ENCODE data around the gene MRPL40. TPM values are rescaled to one million over a fixed set of nuclear protein-coding genes. Genes with fewer than 3 reads are reported as not detected.

MRPL40 gene
- total and polyA plus RNA-seq, 2 donors (not counting 1 experiment from before 2014, with no cell fraction given) = 44.4 to 44.8 TPM

DNA sequence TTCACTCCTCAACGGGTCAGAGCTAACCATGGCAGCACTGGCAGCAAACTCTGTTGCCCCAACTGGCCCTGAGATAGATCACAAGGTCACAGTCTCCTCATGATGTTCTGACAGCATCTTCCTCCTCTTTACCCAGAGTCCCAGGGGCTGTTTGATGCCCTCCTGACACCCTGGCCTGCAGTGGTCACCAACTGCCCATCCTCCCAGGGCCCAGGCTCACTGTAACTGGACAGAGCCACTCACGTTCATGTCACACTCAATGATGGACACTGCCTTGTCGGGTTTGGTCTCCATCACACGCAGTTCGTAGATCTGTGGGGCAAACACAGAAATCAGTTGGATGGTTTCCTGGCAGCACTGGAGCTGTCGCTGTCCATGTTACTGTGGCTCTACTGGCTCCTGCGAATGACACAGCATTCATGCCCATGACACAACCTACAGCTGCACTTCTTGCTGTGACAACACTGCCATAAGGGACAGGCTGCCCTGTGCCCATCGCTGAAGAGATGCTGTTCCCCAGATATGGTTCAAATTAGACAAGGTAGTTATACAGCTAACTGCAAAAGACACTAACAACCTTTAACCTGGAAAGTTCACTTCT, 25.6 kb downstream of the MRPL40 start:
- Histone ChIP-seq H3K4me3 (replicated peaks in 1 of 4; ENCODE audit: control extremely low read depth in 1 of 4, insufficient read depth in 1 of 4, low read depth in 3 of 4, low read length in 4 of 4) (no peak overlapping the region), H3K27ac (ENCODE audit: insufficient read depth, low read length) (no peak overlapping the region), H3K9me3 (ENCODE audit: control insufficient read depth, insufficient read depth, low read depth, low read length) (no peaks in the 10 kb centered on the region), H2AFZ (ENCODE audit: low read length) (no peak overlapping the region), H3K4me2 (ENCODE audit: extremely low read depth, insufficient read depth, low read length) (no peak overlapping the region), H3K9ac (ENCODE audit: insufficient read depth, low read length) (no peak overlapping the region), H3K4me1 (ENCODE audit: control insufficient read depth, extremely low read depth, insufficient read depth, low read length) (peaks cover 3% of the 10 kb centered on the region), H4K20me1 (ENCODE audit: control insufficient read depth, extremely low read depth, insufficient read depth, low read length) (no peaks in the 10 kb centered on the region), H3K36me3 (ENCODE audit: control insufficient read depth, insufficient read depth, low read length) (peaks cover 22% of the 10 kb centered on the region), H3K27me3 (ENCODE audit: control insufficient read depth, insufficient read depth, low read length) (no peaks in the 10 kb centered on the region), H3K79me2 (ENCODE audit: control insufficient read depth, insufficient read depth, low read length) (no peaks in the 10 kb centered on the region)
- TF ChIP-seq EZH2 (IDR thresholded peaks at IDR 0.05; ENCODE audit: low read length, missing control alignments) = no peak
- TF ChIP-seq, protein P1, sequence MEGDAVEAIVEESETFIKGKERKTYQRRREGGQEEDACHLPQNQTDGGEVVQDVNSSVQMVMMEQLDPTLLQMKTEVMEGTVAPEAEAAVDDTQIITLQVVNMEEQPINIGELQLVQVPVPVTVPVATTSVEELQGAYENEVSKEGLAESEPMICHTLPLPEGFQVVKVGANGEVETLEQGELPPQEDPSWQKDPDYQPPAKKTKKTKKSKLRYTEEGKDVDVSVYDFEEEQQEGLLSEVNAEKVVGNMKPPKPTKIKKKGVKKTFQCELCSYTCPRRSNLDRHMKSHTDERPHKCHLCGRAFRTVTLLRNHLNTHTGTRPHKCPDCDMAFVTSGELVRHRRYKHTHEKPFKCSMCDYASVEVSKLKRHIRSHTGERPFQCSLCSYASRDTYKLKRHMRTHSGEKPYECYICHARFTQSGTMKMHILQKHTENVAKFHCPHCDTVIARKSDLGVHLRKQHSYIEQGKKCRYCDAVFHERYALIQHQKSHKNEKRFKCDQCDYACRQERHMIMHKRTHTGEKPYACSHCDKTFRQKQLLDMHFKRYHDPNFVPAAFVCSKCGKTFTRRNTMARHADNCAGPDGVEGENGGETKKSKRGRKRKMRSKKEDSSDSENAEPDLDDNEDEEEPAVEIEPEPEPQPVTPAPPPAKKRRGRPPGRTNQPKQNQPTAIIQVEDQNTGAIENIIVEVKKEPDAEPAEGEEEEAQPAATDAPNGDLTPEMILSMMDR (conservative IDR thresholded peaks at IDR 0.05 in 1 of 2, IDR thresholded peaks at IDR 0.05 in 1 of 2; ENCODE audit: low read depth in 1 of 2, low read length in 2 of 2) = no peak
- DNase-seq (ENCODE audit: low read depth in 2 of 2) = no peak

DNA sequence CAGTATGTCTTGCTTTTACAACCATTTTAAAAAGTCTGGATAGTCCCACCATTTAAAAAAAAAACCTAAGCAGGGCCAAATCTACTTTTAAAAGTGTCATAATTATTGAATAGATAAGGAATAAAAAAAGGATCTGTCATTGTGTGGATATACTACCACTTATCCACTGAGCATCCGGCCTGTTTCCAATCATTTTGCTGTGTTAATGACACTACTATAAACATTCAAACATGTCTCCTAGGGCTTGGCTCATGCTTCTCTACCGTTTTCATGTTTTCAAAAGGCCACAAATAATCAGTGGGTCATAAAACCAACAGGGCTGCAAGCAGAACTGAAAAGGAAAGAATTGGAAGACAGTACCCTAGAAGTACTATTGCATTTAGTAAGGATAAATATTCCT, 27.7 kb downstream of the MRPL40 start:
- Histone ChIP-seq H3K4me1 (ENCODE audit: control insufficient read depth, extremely low read depth, insufficient read depth, low read length) (peaks cover 10% of the 10 kb centered on the region), H3K4me2 (ENCODE audit: extremely low read depth, insufficient read depth, low read length) (no peak overlapping the region), H3K27ac (ENCODE audit: insufficient read depth, low read length) (no peak overlapping the region), H2AFZ (ENCODE audit: low read length) (no peak overlapping the region), H3K79me2 (ENCODE audit: control insufficient read depth, insufficient read depth, low read length) (no peaks in the 10 kb centered on the region), H3K9ac (ENCODE audit: insufficient read depth, low read length) (no peak overlapping the region), H3K9me3 (ENCODE audit: control insufficient read depth, insufficient read depth, low read depth, low read length) (no peaks in the 10 kb centered on the region), H3K36me3 (ENCODE audit: control insufficient read depth, insufficient read depth, low read length) (peaks cover 17% of the 10 kb centered on the region), H4K20me1 (ENCODE audit: control insufficient read depth, extremely low read depth, insufficient read depth, low read length) (no peaks in the 10 kb centered on the region), H3K4me3 (replicated peaks in 1 of 4; ENCODE audit: control extremely low read depth in 1 of 4, insufficient read depth in 1 of 4, low read depth in 3 of 4, low read length in 4 of 4) (no peak overlapping the region), H3K27me3 (ENCODE audit: control insufficient read depth, insufficient read depth, low read length) (no peaks in the 10 kb centered on the region)
- no peak for TF ChIP-seq EZH2 (IDR thresholded peaks at IDR 0.05; ENCODE audit: low read length, missing control alignments)
- TF ChIP-seq, protein P1 (conservative IDR thresholded peaks at IDR 0.05 in 1 of 2, IDR thresholded peaks at IDR 0.05 in 1 of 2; ENCODE audit: low read depth in 1 of 2, low read length in 2 of 2) = no peak
- DNase-seq (ENCODE audit: low read depth in 2 of 2) = no peak

DNA sequence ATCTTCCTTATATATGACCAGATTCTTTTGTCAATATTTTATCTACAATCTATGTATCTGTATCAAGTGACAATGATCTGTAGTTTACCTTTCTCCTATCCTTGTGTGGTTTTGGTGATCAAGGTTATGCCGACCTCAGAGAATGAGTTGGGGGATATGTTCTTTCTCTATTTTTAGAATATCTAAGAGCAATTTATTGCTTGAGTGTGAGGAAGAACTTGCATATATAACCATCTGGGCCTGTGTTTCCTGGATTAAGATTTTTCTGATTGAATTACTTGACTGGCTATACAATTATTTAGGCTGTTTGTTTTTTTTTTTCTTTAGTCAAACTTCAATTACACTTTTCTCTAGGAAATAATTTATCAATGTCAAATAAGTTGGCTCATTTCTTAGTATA, 29.2 kb downstream of the MRPL40 start:
- H4K20me1 ChIP-seq (ENCODE audit: control insufficient read depth, extremely low read depth, insufficient read depth, low read length) = no peaks in the 10 kb centered on the region
- no peaks in the 10 kb centered on the region for H3K27me3 ChIP-seq (ENCODE audit: control insufficient read depth, insufficient read depth, low read length)
- H3K4me2 ChIP-seq (ENCODE audit: extremely low read depth, insufficient read depth, low read length) = no peak overlapping the region
- H3K4me3 ChIP-seq (replicated peaks in 1 of 4; ENCODE audit: control extremely low read depth in 1 of 4, insufficient read depth in 1 of 4, low read depth in 3 of 4, low read length in 4 of 4) = no peak overlapping the region
- no peak overlapping the region for H2AFZ ChIP-seq (ENCODE audit: low read length)
- H3K9ac ChIP-seq (ENCODE audit: insufficient read depth, low read length) = no peak overlapping the region
- H3K79me2 ChIP-seq (ENCODE audit: control insufficient read depth, insufficient read depth, low read length) = no peaks in the 10 kb centered on the region
- TF ChIP-seq EZH2 (IDR thresholded peaks at IDR 0.05; ENCODE audit: low read length, missing control alignments) = no peak
- TF ChIP-seq, protein P1 (conservative IDR thresholded peaks at IDR 0.05 in 1 of 2, IDR thresholded peaks at IDR 0.05 in 1 of 2; ENCODE audit: low read depth in 1 of 2, low read length in 2 of 2) = no peak
- no peak for DNase-seq (ENCODE audit: low read depth in 2 of 2)
- no peak overlapping the region for H3K27ac ChIP-seq (ENCODE audit: insufficient read depth, low read length)
- H3K36me3 ChIP-seq (ENCODE audit: control insufficient read depth, insufficient read depth, low read length) = peaks cover 14% of the 10 kb centered on the region
- H3K4me1 ChIP-seq (ENCODE audit: control insufficient read depth, extremely low read depth, insufficient read depth, low read length) = peaks cover 7% of the 10 kb centered on the region
- H3K9me3 ChIP-seq (ENCODE audit: control insufficient read depth, insufficient read depth, low read depth, low read length) = no peaks in the 10 kb centered on the region
